CD4-positive, alpha-beta memory T cell (primary cell): ENCODE data around the gene IL10. TPM values are rescaled to one million over a fixed set of nuclear protein-coding genes. Genes with fewer than 3 reads are reported as not detected.

Experiments used
- CTCF ChIA-PET: fragments of 350-600 bp; sonication (Branson Sonifier 250); formaldehyde crosslinking; loops from one replicate; lab custom pipeline; 2021; ENCODE audit warnings: inconsistent platforms; ENCODE audit not compliant: partially characterized antibody; lab: Charles Lee
- POLR2A ChIA-PET: fragments of 350-600 bp; sonication (Branson Sonifier 250); formaldehyde crosslinking; loops from one replicate; lab custom pipeline; 2021; ENCODE audit not compliant: partially characterized antibody; lab: Charles Lee
- DNase-seq, 5 donors: peaks; one replicate each; pipeline versions ENCODE4 v3.0.0 to v3.0.0-alpha.2; 2020 to 2022; ENCODE audit warnings: mixed read lengths in 1 of 5
- H3K27ac ChIP-seq: one replicate; pipeline ENCODE4 v1.7.0; 2013; ENCODE audit warnings: low read depth, low read length
- H3K27me3 ChIP-seq: 2 replicates; pipeline ENCODE4 v1.7.0; 2013; ENCODE audit warnings: mild to moderate bottlenecking, low read length, moderate library complexity; ENCODE audit not compliant: insufficient read depth
- H3K36me3 ChIP-seq: 2 replicates; pipeline ENCODE4 v1.7.0; 2013; ENCODE audit warnings: mild to moderate bottlenecking, low read length, moderate library complexity; ENCODE audit not compliant: insufficient read depth
- H3K4me1 ChIP-seq: 2 replicates; pipeline ENCODE4 v1.7.0; 2013; ENCODE audit warnings: mild to moderate bottlenecking, low read length, moderate library complexity; ENCODE audit not compliant: insufficient read depth
- H3K4me3 ChIP-seq, 2 donors: one replicate each; pipeline ENCODE4 v1.7.0; 2013; ENCODE audit warnings: low read length in 2 of 2, mild to moderate bottlenecking in 1 of 2
- H3K9me3 ChIP-seq, 2 donors: one replicate each; pipeline ENCODE4 v1.7.0; 2013; ENCODE audit warnings: low read length in 2 of 2, control low read depth in 1 of 2; ENCODE audit not compliant: control insufficient read depth in 1 of 2
- H3K27ac Mint-ChIP-seq, 7 donors: one replicate each; pipeline ENCODE4 v1.8.0; 2020 to 2021; ENCODE audit warnings: mixed read lengths in 7 of 7, mild to moderate bottlenecking in 6 of 7, inconsistent platforms in 3 of 7, moderate library complexity in 3 of 7
- H3K27me3 Mint-ChIP-seq, 2 donors: one replicate each; pipeline ENCODE4 v1.8.0; 2020 to 2021; ENCODE audit warnings: mixed read lengths in 2 of 2
- H3K36me3 Mint-ChIP-seq, 2 donors: one replicate each; pipeline ENCODE4 v1.8.0; 2020 to 2021; ENCODE audit warnings: mixed read lengths in 2 of 2, inconsistent platforms in 1 of 2, mild to moderate bottlenecking in 1 of 2
- H3K4me1 Mint-ChIP-seq, 4 donors: one replicate each; pipeline ENCODE4 v1.8.0; 2020 to 2021; ENCODE audit warnings: mixed read lengths in 4 of 4, mild to moderate bottlenecking in 1 of 4
- H3K4me3 Mint-ChIP-seq, 8 donors: one replicate each; pipeline ENCODE4 v1.8.0; 2020 to 2021; ENCODE audit warnings: mixed read lengths in 8 of 8, mild to moderate bottlenecking in 7 of 8, moderate library complexity in 6 of 8, inconsistent platforms in 3 of 8
- H3K9me3 Mint-ChIP-seq, 8 donors: one replicate each; pipeline ENCODE4 v1.8.0; 2020 to 2021; ENCODE audit warnings: mixed read lengths in 8 of 8, mild to moderate bottlenecking in 5 of 8, inconsistent platforms in 3 of 8, moderate library complexity in 1 of 8
- intact Hi-C: fragments of 100-400 bp; cut with micrococcal nuclease; formaldehyde crosslinking; loops from one replicate; pipeline ENCODE4 v1.15.1; 2023
- polyA plus RNA-seq, 2 donors: library from polyadenylated mRNA; unstranded; fragments of 300-500 nt; fragmentation: Illumina TruSeq; gene quantifications; one replicate each; pipeline ENCODE4 v1.2.3, GENCODE V29; 2021
- total RNA-seq, 2 experiments: library from RNA; stranded (reverse); gene quantifications; one replicate each; pipeline ENCODE4 v1.2.3, GENCODE V29; 2021

The IL10 gene
- total and polyA plus RNA-seq, 4 experiments from 2014 or later = 0.11 to 0.34 (median 0.30) TPM

GRCh38 chr1:206800891-206801290 lies 28.6 kb upstream of the IL10 start:
- POLR2A ChIA-PET = interaction anchor here (3.8 to 13.4 kb wide), 3 partner anchors 15 to 65 kb away, joined by 46 to 158 read pairs (median 141); partner anchors contain the start of genes IL10 and IL19
- peak overlapping the region in 3 of 7 donors; percentile 37 to 98 (median 98) for H3K27ac Mint-ChIP-seq
- H3K4me1 ChIP-seq = peaks cover 61% of the 10 kb centered on the region

GRCh38 chr1:206800411-206800810 lies 28.1 kb upstream of the IL10 start:
- H3K27me3 Mint-ChIP-seq = no peaks in the 10 kb centered on the region
- H3K9me3 Mint-ChIP-seq = peaks cover 0 to 4% (median 0%) of the 10 kb centered on the region in 8 donors
- no peak overlapping the region for H3K4me3 ChIP-seq
- no peaks in the 10 kb centered on the region for H3K36me3 ChIP-seq
- H3K4me1 ChIP-seq = peaks cover 57% of the 10 kb centered on the region
- peaks cover 47 to 84% (median 63%) of the 10 kb centered on the region in 4 donors for H3K4me1 Mint-ChIP-seq
- peak overlapping the region in 6 of 7 donors; percentile 37 to 77 (median 60) for H3K27ac Mint-ChIP-seq
- H3K9me3 ChIP-seq = no peaks in the 10 kb centered on the region
- ChIA-PET CTCF (interaction anchor here (1.3 to 12.2 kb wide), 5 partner anchors 10 to 75 kb away, joined by 4 to 351 read pairs (median 25); no protein-coding TSS in a partner anchor), POLR2A (interaction anchor here (13.4 kb wide), 1 partner anchor 31 kb away, joined by 141 read pairs; the partner anchor contains the start of genes IL10 and IL19)
- intact Hi-C loops = no loop called here
- H3K4me3 Mint-ChIP-seq = no peak overlapping the region
- no peaks in the 10 kb centered on the region for H3K36me3 Mint-ChIP-seq
- no peak for DNase-seq
- H3K27ac ChIP-seq = no peak overlapping the region
- no peaks in the 10 kb centered on the region for H3K27me3 ChIP-seq

More at GRCh38 chr1:206800891-206801290, 28.6 kb upstream of the IL10 start:
- no peak overlapping the region for H3K27ac ChIP-seq
- no peaks in the 10 kb centered on the region for H3K36me3 Mint-ChIP-seq
- H3K4me3 ChIP-seq = no peak overlapping the region
- H3K27me3 Mint-ChIP-seq = no peaks in the 10 kb centered on the region
- H3K9me3 Mint-ChIP-seq = peaks cover 0 to 4% (median 0%) of the 10 kb centered on the region in 8 donors
- no peak for DNase-seq
- no peaks in the 10 kb centered on the region for H3K36me3 ChIP-seq
- H3K9me3 ChIP-seq = no peaks in the 10 kb centered on the region
- no peak overlapping the region for H3K4me3 Mint-ChIP-seq
- intact Hi-C loops = no loop called here
- no peaks in the 10 kb centered on the region for H3K27me3 ChIP-seq
- peaks cover 45 to 84% (median 62%) of the 10 kb centered on the region in 4 donors for H3K4me1 Mint-ChIP-seq
- CTCF ChIA-PET = interaction anchor here (1.6 to 12.2 kb wide), 3 partner anchors 10 to 75 kb away, joined by 6 to 351 read pairs (median 11); no protein-coding TSS in a partner anchor

- Histone ChIP-seq H3K36me3 (no peaks in the 10 kb centered on the region), H3K27me3 (no peaks in the 10 kb centered on the region), H3K27ac (no peak overlapping the region), H3K9me3 (no peaks in the 10 kb centered on the region), H3K4me3 (no peak overlapping the region), H3K4me1 (peaks cover 57% of the 10 kb centered on the region)
- H3K4me1 Mint-ChIP-seq = peaks cover 49 to 84% (median 63%) of the 10 kb centered on the region in 4 donors
- ChIA-PET POLR2A (interaction anchor here (13.4 kb wide), 1 partner anchor 30 kb away, joined by 141 read pairs; the partner anchor contains the start of genes IL10 and IL19), CTCF (interaction anchor here (1.1 to 3.5 kb wide), 17 partner anchors 8 to 120 kb away, joined by 3 to 27 read pairs (median 7); partner anchors contain the start of genes IL10 and IL19)
- no peak overlapping the region for H3K4me3 Mint-ChIP-seq
- H3K9me3 Mint-ChIP-seq = peaks cover 0 to 4% (median 0%) of the 10 kb centered on the region in 8 donors
- no peak for DNase-seq
- H3K36me3 Mint-ChIP-seq = no peaks in the 10 kb centered on the region
- H3K27ac Mint-ChIP-seq = peak overlapping the region in 2 of 7 donors; percentile 38 to 48
- H3K27me3 Mint-ChIP-seq = peaks cover 0 to 2% of the 10 kb centered on the region in 2 donors
- intact Hi-C loops = no loop called here
These were observed 27.0 kb upstream of the IL10 start for GRCh38 chr1:206799311-206799710.

DNA sequence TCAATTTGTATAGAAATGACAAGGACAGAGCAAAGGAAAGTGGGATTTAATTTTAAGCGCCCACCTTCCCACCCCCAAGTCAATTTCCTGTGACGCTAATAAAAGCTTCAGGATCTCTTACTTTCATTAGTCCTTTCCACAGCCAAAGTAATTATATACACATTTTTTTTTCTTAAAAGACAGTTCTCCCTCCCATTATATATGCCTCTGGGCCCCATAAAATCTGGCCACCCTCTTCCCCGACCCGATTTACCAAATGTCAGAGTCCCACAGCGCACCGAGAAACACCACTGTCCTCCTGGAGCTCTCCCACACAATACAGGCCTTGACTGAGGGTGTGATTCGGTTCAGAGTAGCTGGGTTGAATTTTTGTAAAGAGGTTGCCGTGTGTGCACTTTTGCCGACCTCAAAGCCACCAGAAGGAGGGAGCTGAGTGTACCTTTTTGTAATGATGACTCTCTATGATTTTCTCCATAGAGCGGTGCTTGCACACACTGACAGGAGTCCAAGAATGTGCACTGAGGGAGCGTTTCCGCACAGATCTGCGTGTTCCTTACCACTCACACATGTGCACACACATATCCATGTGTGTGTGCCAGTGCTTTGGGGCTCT lies 26.2 kb upstream of the IL10 start:
- peaks cover 43 to 84% (median 58%) of the 10 kb centered on the region in 4 donors for H3K4me1 Mint-ChIP-seq
- POLR2A ChIA-PET = interaction anchor here (0.6 to 13.4 kb wide), 5 partner anchors 11 to 111 kb away, joined by 3 to 141 read pairs (median 4); partner anchors contain the start of genes IL10 and IL19
- Histone ChIP-seq H3K9me3 (no peaks in the 10 kb centered on the region), H3K27ac (no peak overlapping the region), H3K4me3 (no peak overlapping the region), H3K4me1 (peaks cover 55% of the 10 kb centered on the region), H3K36me3 (no peaks in the 10 kb centered on the region), H3K27me3 (no peaks in the 10 kb centered on the region)
- H3K36me3 Mint-ChIP-seq = no peaks in the 10 kb centered on the region
- H3K27me3 Mint-ChIP-seq = peaks cover 0 to 2% of the 10 kb centered on the region in 2 donors
- peak overlapping the region in 2 of 8 donors; percentile 48 to 50 for H3K4me3 Mint-ChIP-seq
- H3K9me3 Mint-ChIP-seq = peaks cover 0 to 4% (median 0%) of the 10 kb centered on the region in 8 donors
- CTCF ChIA-PET = interaction anchor here (0.9 to 3.5 kb wide), 18 partner anchors 9 to 120 kb away, joined by 3 to 27 read pairs (median 6); partner anchors contain the start of genes IL10 and IL19
- intact Hi-C loops = no loop called here
- no peak for DNase-seq
- peak overlapping the region in 6 of 7 donors; percentile 16 to 93 (median 44) for H3K27ac Mint-ChIP-seq

GRCh38 chr1:206797534-206798383 lies 25.5 kb upstream of the IL10 start:
- H3K9me3 ChIP-seq = no peaks in the 10 kb centered on the region
- intact Hi-C loops = no loop called here
- H3K36me3 ChIP-seq = no peaks in the 10 kb centered on the region
- Mint-ChIP-seq H3K27ac (peak overlapping the region in 2 of 7 donors; percentile 38 to 76), H3K4me1 (peaks cover 37 to 79% (median 54%) of the 10 kb centered on the region in 4 donors), H3K4me3 (peak overlapping the region in 1 of 8 donors; percentile 48), H3K36me3 (no peaks in the 10 kb centered on the region), H3K27me3 (peaks cover 0 to 2% of the 10 kb centered on the region in 2 donors), H3K9me3 (no peaks in the 10 kb centered on the region)
- POLR2A ChIA-PET = interaction anchor here (0.6 to 13.4 kb wide), 5 partner anchors 10 to 111 kb away, joined by 3 to 141 read pairs (median 4); partner anchors contain the start of genes IL10 and IL19
- no peak overlapping the region for H3K4me3 ChIP-seq
- no peaks in the 10 kb centered on the region for H3K27me3 ChIP-seq
- H3K4me1 ChIP-seq = peaks cover 50% of the 10 kb centered on the region
- H3K27ac ChIP-seq = no peak overlapping the region
- CTCF ChIA-PET = interaction anchor here (0.9 to 3.5 kb wide), 15 partner anchors 8 to 121 kb away, joined by 3 to 27 read pairs (median 8); partner anchors contain the start of genes IL10 and IL19
- peak in 2 of 5 donors; percentile 25 to 45 for DNase-seq

DNA sequence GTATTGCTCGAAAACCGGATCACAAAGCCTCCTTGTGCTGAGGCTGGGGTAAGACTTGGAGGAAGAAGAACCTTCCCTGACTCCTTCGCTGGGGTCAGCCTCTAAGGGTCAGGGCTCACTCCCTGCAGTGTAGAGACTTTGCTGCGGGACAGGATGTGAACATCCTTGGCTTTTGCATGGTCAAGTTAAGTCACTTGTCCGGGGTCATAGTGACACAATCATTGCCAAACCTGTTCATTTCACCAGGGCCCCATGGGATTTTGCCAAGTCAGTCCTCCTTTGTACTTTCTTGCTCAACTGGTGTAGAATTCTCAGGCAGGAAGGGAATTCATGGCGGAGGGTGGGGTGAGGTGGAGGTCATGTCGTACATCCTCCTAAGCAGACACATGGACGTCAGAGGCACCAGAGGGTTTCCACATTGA lies 24.7 kb upstream of the IL10 start:
- H3K9me3 Mint-ChIP-seq = no peaks in the 10 kb centered on the region
- peak overlapping the region in 2 of 7 donors; percentile 32 to 78 for H3K27ac Mint-ChIP-seq
- Histone ChIP-seq H3K4me1 (peaks cover 49% of the 10 kb centered on the region), H3K36me3 (no peaks in the 10 kb centered on the region), H3K4me3 (no peak overlapping the region), H3K27ac (no peak overlapping the region), H3K9me3 (no peaks in the 10 kb centered on the region), H3K27me3 (no peaks in the 10 kb centered on the region)
- no peak for DNase-seq
- H3K4me3 Mint-ChIP-seq = no peak overlapping the region
- peaks cover 0 to 2% of the 10 kb centered on the region in 2 donors for H3K27me3 Mint-ChIP-seq
- no peaks in the 10 kb centered on the region for H3K36me3 Mint-ChIP-seq
- ChIA-PET CTCF (interaction anchor here (2.2 to 3.5 kb wide), 5 partner anchors 12 to 115 kb away, joined by 9 to 27 read pairs (median 20); partner anchors contain the start of genes IL10 and IL19), POLR2A (interaction anchor here (1.3 to 13.4 kb wide), 2 partner anchors 27 to 112 kb away, joined by 3 to 141 read pairs; partner anchors contain the start of genes IL10 and IL19)
- peaks cover 32 to 79% (median 51%) of the 10 kb centered on the region in 4 donors for H3K4me1 Mint-ChIP-seq
- intact Hi-C loops = no loop called here
